ENCODE data around the gene NFIB.

Gene NFIB

DNA sequence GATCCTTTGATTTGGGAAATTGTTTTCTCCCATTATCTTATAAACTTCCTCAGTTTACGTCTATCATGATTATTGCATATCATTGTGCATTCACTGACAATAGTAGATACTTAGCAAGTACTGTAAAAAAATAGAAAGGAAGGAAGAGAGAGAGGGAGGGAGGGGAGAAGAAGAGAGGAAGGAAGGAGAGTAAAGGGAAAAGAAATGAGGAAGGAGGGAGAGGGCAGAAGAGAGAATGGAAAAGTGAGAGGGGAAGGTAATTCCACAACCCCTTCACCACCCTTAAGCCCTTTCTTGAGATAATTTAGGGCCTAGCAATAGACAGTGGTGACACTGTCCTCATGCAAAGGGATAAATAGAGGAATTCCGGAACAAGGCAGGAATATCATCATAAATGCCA lies 64.4 kb downstream of the NFIB start:
- Histone ChIP-seq H2AFZ (ENCODE audit: low read length) (no peak overlapping the region), H3K9me3 (ENCODE audit: insufficient read depth, low read depth, low read length) (no peaks in the 10 kb centered on the region), H3K4me2 (ENCODE audit: low read depth, low read length, poor library complexity, severe bottlenecking) (no peak overlapping the region), H3K9me2 (replicated peaks; ENCODE audit: low read depth, low read length) (no peaks in the 10 kb centered on the region), H3K27me3 (ENCODE audit: insufficient read depth, low read length, poor library complexity, severe bottlenecking) (no peaks in the 10 kb centered on the region), H3K9ac (ENCODE audit: low read depth, low read length, poor library complexity, severe bottlenecking) (no peak overlapping the region), H3K79me2 (ENCODE audit: insufficient read depth, low read length) (no peaks in the 10 kb centered on the region), H4K20me1 (ENCODE audit: insufficient read depth, low read length, poor library complexity, severe bottlenecking) (no peaks in the 10 kb centered on the region), H3K4me1 (ENCODE audit: insufficient read depth, low read length, poor library complexity, severe bottlenecking) (no peaks in the 10 kb centered on the region), H3K4me3 (ENCODE audit: low read length, poor library complexity, severe bottlenecking) (no peak overlapping the region), H3F3A (ENCODE audit: low read depth) (no peaks in the 10 kb centered on the region), H3K36me3 (ENCODE audit: insufficient read depth, low read length) (no peaks in the 10 kb centered on the region)
- TF ChIP-seq, protein P1, sequence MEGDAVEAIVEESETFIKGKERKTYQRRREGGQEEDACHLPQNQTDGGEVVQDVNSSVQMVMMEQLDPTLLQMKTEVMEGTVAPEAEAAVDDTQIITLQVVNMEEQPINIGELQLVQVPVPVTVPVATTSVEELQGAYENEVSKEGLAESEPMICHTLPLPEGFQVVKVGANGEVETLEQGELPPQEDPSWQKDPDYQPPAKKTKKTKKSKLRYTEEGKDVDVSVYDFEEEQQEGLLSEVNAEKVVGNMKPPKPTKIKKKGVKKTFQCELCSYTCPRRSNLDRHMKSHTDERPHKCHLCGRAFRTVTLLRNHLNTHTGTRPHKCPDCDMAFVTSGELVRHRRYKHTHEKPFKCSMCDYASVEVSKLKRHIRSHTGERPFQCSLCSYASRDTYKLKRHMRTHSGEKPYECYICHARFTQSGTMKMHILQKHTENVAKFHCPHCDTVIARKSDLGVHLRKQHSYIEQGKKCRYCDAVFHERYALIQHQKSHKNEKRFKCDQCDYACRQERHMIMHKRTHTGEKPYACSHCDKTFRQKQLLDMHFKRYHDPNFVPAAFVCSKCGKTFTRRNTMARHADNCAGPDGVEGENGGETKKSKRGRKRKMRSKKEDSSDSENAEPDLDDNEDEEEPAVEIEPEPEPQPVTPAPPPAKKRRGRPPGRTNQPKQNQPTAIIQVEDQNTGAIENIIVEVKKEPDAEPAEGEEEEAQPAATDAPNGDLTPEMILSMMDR (conservative IDR thresholded peaks at IDR 0.05; ENCODE audit: low read length), result no peak
- no peak for TF ChIP-seq EZH2phosphoT487 (IDR thresholded peaks at IDR 0.05; ENCODE audit: borderline replicate concordance)

DNA sequence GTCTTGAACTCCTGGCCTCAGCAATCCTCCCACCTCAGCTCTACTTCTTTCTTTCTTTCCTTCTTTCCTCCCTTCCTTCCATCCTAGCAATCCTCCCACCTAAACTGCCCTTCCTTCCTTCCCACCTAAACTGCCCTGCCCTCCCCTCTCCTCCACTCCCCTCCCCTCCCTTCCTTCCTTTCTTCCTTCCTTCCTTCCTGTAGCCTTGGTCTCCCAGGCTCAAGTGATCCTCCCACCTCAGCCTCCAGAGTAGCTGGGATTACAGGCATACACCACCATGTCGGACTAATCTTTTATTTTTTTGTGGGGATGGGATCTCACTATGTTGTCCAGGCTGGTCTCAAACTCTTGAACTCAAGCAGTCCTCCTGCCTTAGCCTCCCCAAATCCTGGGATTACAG lies 65.8 kb downstream of the NFIB start:
- H3K9me3 ChIP-seq (ENCODE audit: insufficient read depth, low read depth, low read length), result no peaks in the 10 kb centered on the region
- no peaks in the 10 kb centered on the region for H3F3A ChIP-seq (ENCODE audit: low read depth)
- no peak overlapping the region for H3K9ac ChIP-seq (ENCODE audit: low read depth, low read length, poor library complexity, severe bottlenecking)
- H4K20me1 ChIP-seq (ENCODE audit: insufficient read depth, low read length, poor library complexity, severe bottlenecking), result no peaks in the 10 kb centered on the region
- H3K9me2 ChIP-seq (replicated peaks; ENCODE audit: low read depth, low read length), result no peaks in the 10 kb centered on the region
- H3K79me2 ChIP-seq (ENCODE audit: insufficient read depth, low read length), result no peaks in the 10 kb centered on the region
- H3K4me3 ChIP-seq (ENCODE audit: low read length, poor library complexity, severe bottlenecking), result no peak overlapping the region
- no peaks in the 10 kb centered on the region for H3K4me1 ChIP-seq (ENCODE audit: insufficient read depth, low read length, poor library complexity, severe bottlenecking)
- TF ChIP-seq EZH2phosphoT487 (IDR thresholded peaks at IDR 0.05; ENCODE audit: borderline replicate concordance), result no peak
- TF ChIP-seq, protein P1 (conservative IDR thresholded peaks at IDR 0.05; ENCODE audit: low read length), result no peak
- H3K36me3 ChIP-seq (ENCODE audit: insufficient read depth, low read length), result no peaks in the 10 kb centered on the region
- H3K27me3 ChIP-seq (ENCODE audit: insufficient read depth, low read length, poor library complexity, severe bottlenecking), result no peaks in the 10 kb centered on the region
- H3K4me2 ChIP-seq (ENCODE audit: low read depth, low read length, poor library complexity, severe bottlenecking), result no peak overlapping the region
- no peak overlapping the region for H2AFZ ChIP-seq (ENCODE audit: low read length)

DNA sequence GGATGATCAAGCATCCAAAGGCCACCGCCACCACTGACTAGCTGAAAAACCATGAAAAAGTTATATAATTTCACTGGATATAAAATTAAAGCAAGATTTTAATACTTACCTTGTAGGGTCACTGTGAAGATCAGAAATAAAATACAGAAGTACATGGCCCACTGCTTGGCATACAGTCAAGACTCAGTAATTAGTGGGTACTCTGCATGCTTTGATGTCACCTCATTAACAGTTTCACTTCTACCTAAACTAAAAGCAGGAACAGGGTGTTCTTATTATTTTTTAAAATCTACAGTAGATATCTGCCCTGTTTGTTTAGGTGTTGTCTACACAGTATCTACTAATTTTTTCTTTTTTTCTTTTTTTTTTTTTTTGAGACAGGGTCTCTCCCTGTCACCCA lies 66.4 kb downstream of the NFIB start:
- H3K9me2 ChIP-seq (replicated peaks; ENCODE audit: low read depth, low read length), result no peaks in the 10 kb centered on the region
- no peak overlapping the region for H2AFZ ChIP-seq (ENCODE audit: low read length)
- H3K9me3 ChIP-seq (ENCODE audit: insufficient read depth, low read depth, low read length), result no peaks in the 10 kb centered on the region
- no peaks in the 10 kb centered on the region for H3K4me1 ChIP-seq (ENCODE audit: insufficient read depth, low read length, poor library complexity, severe bottlenecking)
- H3F3A ChIP-seq (ENCODE audit: low read depth), result no peaks in the 10 kb centered on the region
- no peaks in the 10 kb centered on the region for H4K20me1 ChIP-seq (ENCODE audit: insufficient read depth, low read length, poor library complexity, severe bottlenecking)
- H3K9ac ChIP-seq (ENCODE audit: low read depth, low read length, poor library complexity, severe bottlenecking), result no peak overlapping the region
- H3K4me3 ChIP-seq (ENCODE audit: low read length, poor library complexity, severe bottlenecking), result no peak overlapping the region
- H3K36me3 ChIP-seq (ENCODE audit: insufficient read depth, low read length), result no peaks in the 10 kb centered on the region
- H3K4me2 ChIP-seq (ENCODE audit: low read depth, low read length, poor library complexity, severe bottlenecking), result no peak overlapping the region
- no peaks in the 10 kb centered on the region for H3K27me3 ChIP-seq (ENCODE audit: insufficient read depth, low read length, poor library complexity, severe bottlenecking)
- H3K79me2 ChIP-seq (ENCODE audit: insufficient read depth, low read length), result no peaks in the 10 kb centered on the region
- TF ChIP-seq, protein P1 (conservative IDR thresholded peaks at IDR 0.05; ENCODE audit: low read length), result no peak
- TF ChIP-seq EZH2phosphoT487 (IDR thresholded peaks at IDR 0.05; ENCODE audit: borderline replicate concordance), result no peak
